Mesendoderm (in vitro differentiated cells): ENCODE results near the gene NR1D1.

Experiments used
- DNase-seq: peaks from one replicate; pipeline ENCODE4 v3.0.0; 2013
- H2AK5ac ChIP-seq: 2 replicates; pipeline ENCODE4 v1.6.1; 2013; ENCODE audit warnings: low read length, inconsistent platforms
- H2BK120ac ChIP-seq: 2 replicates; pipeline ENCODE4 v1.6.1; 2013; ENCODE audit warnings: low read depth, mild to moderate bottlenecking, low read length, moderate library complexity, mixed read lengths
- H2BK15ac ChIP-seq: replicated peaks from 2 replicates; pipeline ENCODE4 v1.6.1; 2013; ENCODE audit warnings: low read depth, mild to moderate bottlenecking, moderate library complexity
- H2BK5ac ChIP-seq: 2 replicates; pipeline ENCODE4 v1.6.1; 2013; ENCODE audit warnings: low read length, inconsistent platforms
- H3K18ac ChIP-seq: 2 replicates; pipeline ENCODE4 v1.6.1; 2013; ENCODE audit warnings: mild to moderate bottlenecking, low read length, mixed read lengths
- H3K23ac ChIP-seq: one replicate; pipeline ENCODE4 v1.6.1; 2013; ENCODE audit warnings: low read length
- H3K27ac ChIP-seq: 2 replicates; pipeline ENCODE4 v1.5.1; 2013; ENCODE audit warnings: low read depth, mild to moderate bottlenecking, inconsistent platforms, low read length, moderate library complexity
- H3K27me3 ChIP-seq: 2 replicates; pipeline ENCODE4 v1.6.1; 2013; ENCODE audit warnings: low read length, control low read depth, mild to moderate bottlenecking, inconsistent platforms; ENCODE audit not compliant: insufficient read depth, poor library complexity
- H3K36me3 ChIP-seq: 2 replicates; pipeline ENCODE4 v1.6.1; 2013; ENCODE audit warnings: low read length, inconsistent platforms; ENCODE audit not compliant: control insufficient read depth, insufficient read depth
- H3K4ac ChIP-seq: one replicate; pipeline ENCODE4 v1.6.1; 2013; ENCODE audit warnings: low read depth, mild to moderate bottlenecking, low read length, moderate library complexity
- H3K4me1 ChIP-seq: 2 replicates; pipeline ENCODE4 v1.6.1; 2013; ENCODE audit warnings: low read depth, low read length, inconsistent platforms; ENCODE audit not compliant: control insufficient read depth
- H3K4me2 ChIP-seq: 2 replicates; pipeline ENCODE4 v1.6.1; 2013; ENCODE audit warnings: low read length
- H3K4me3 ChIP-seq: 2 replicates; pipeline ENCODE4 v1.5.1; 2013; ENCODE audit warnings: mild to moderate bottlenecking, low read length
- H3K56ac ChIP-seq: one replicate; pipeline ENCODE4 v1.6.1; 2013; ENCODE audit warnings: low read length
- H3K79me1 ChIP-seq: 2 replicates; pipeline ENCODE4 v1.6.1; 2013; ENCODE audit warnings: low read length, inconsistent platforms
- H3K79me2 ChIP-seq: 2 replicates; pipeline ENCODE4 v1.6.1; 2013; ENCODE audit warnings: mild to moderate bottlenecking, low read length; ENCODE audit not compliant: control insufficient read depth, insufficient read depth
- H3K9ac ChIP-seq: 2 replicates; pipeline ENCODE4 v1.6.1; 2013; ENCODE audit warnings: low read length, inconsistent platforms
- H4K5ac ChIP-seq: one replicate; pipeline ENCODE4 v1.6.1; 2013; ENCODE audit warnings: low read length
- H4K8ac ChIP-seq: one replicate; pipeline ENCODE4 v1.6.1; 2013; ENCODE audit warnings: low read depth, mild to moderate bottlenecking, control low read depth, low read length, moderate library complexity
- WGBS: extraction: QIAGEN DNeasy Blood & Tissue Kit; methylation state at CpG from one replicate; pipeline ENCODE4 v1.1.7; 2013; ENCODE audit warnings: low lambda C conversion rate, missing lambda C conversion rate; ENCODE audit not compliant: insufficient coverage; ENCODE audit errors: extremely low coverage; 5-methylcytosine and 5-hydroxymethylcytosine counted together

NR1D1 gene

GRCh38 chr17:40059729-40060475 is 40.5 kb downstream of the NR1D1 start:
- Histone ChIP-seq H3K4ac (no peak overlapping the region), H3K18ac (no peak overlapping the region), H3K27me3 (no peaks in the 10 kb centered on the region), H4K5ac (no peak overlapping the region), H3K79me1 (no peaks in the 10 kb centered on the region), H2BK15ac (no peak overlapping the region), H3K56ac (no peak overlapping the region), H3K4me3 (no peak overlapping the region), H3K9ac (no peak overlapping the region), H4K8ac (no peak overlapping the region), H3K4me1 (peaks cover 2% of the 10 kb centered on the region), H3K27ac (no peak overlapping the region), H2AK5ac (no peak overlapping the region), H3K36me3 (no peaks in the 10 kb centered on the region), H2BK5ac (no peak overlapping the region), H2BK120ac (no peak overlapping the region), H3K79me2 (no peaks in the 10 kb centered on the region), H3K23ac (no peak overlapping the region), H3K4me2 (no peak overlapping the region)
- DNase-seq, result no peak
- WGBS, result no CpG with 5 or more reads among the region's 8 CpGs

- Histone ChIP-seq H3K4ac (no peak overlapping the region), H3K4me2 (no peak overlapping the region), H3K79me2 (no peaks in the 10 kb centered on the region), H2BK5ac (no peak overlapping the region), H3K4me3 (no peak overlapping the region), H2BK15ac (no peak overlapping the region), H3K27me3 (no peaks in the 10 kb centered on the region), H3K36me3 (no peaks in the 10 kb centered on the region), H3K27ac (no peak overlapping the region), H3K79me1 (no peaks in the 10 kb centered on the region), H4K8ac (no peak overlapping the region), H3K18ac (no peak overlapping the region), H2BK120ac (no peak overlapping the region), H2AK5ac (no peak overlapping the region), H4K5ac (no peak overlapping the region), H3K23ac (no peak overlapping the region), H3K9ac (no peak overlapping the region), H3K4me1 (peaks cover 2% of the 10 kb centered on the region), H3K56ac (no peak overlapping the region)
- DNase-seq, result no peak
- WGBS, result no CpG with 5 or more reads among the region's 1 CpG
These were observed 41.5 kb downstream of the NR1D1 start for GRCh38 chr17:40058865-40059264.

GRCh38 chr17:40058186-40058784 is 42.1 kb downstream of the NR1D1 start:
- Histone ChIP-seq H3K36me3 (no peaks in the 10 kb centered on the region), H2BK5ac (no peak overlapping the region), H3K4ac (no peak overlapping the region), H3K4me2 (no peak overlapping the region), H3K18ac (no peak overlapping the region), H3K4me1 (peaks cover 2% of the 10 kb centered on the region), H3K79me1 (no peaks in the 10 kb centered on the region), H2BK15ac (no peak overlapping the region), H3K56ac (no peak overlapping the region), H3K23ac (no peak overlapping the region), H3K27me3 (no peaks in the 10 kb centered on the region), H4K8ac (no peak overlapping the region), H3K4me3 (no peak overlapping the region), H3K9ac (no peak overlapping the region), H3K79me2 (no peaks in the 10 kb centered on the region), H4K5ac (no peak overlapping the region), H2AK5ac (no peak overlapping the region), H2BK120ac (no peak overlapping the region), H3K27ac (no peak overlapping the region)
- DNase-seq, result no peak
- WGBS, result no CpG with 5 or more reads among the region's 8 CpGs

- Histone ChIP-seq H3K36me3 (no peaks in the 10 kb centered on the region), H3K4me3 (no peak overlapping the region), H2BK5ac (no peak overlapping the region), H2AK5ac (no peak overlapping the region), H3K4me2 (no peak overlapping the region), H2BK15ac (no peak overlapping the region), H3K9ac (no peak overlapping the region), H2BK120ac (no peak overlapping the region), H3K79me2 (no peaks in the 10 kb centered on the region), H4K5ac (no peak overlapping the region), H3K56ac (no peak overlapping the region), H4K8ac (no peak overlapping the region), H3K27me3 (no peaks in the 10 kb centered on the region), H3K27ac (no peak overlapping the region), H3K23ac (no peak overlapping the region), H3K4ac (no peak overlapping the region), H3K79me1 (no peaks in the 10 kb centered on the region), H3K18ac (no peak overlapping the region), H3K4me1 (no peaks in the 10 kb centered on the region)
- no peak for DNase-seq
- WGBS, result no CpG with 5 or more reads among the region's 6 CpGs
These were observed 43.9 kb downstream of the NR1D1 start for GRCh38 chr17:40056379-40057015.
